Spleen (tissue), 7 donors: ENCODE data around the gene GRM5.

Experiments used
- CTCF ChIP-seq, 11 experiments: fragments of 200-600 bp in 7 of 11; fragments of 450-650 bp in 4 of 11; sonication (generic) in 4 of 11; IDR thresholded peaks in 8 of 11; conservative IDR thresholded peaks in 3 of 11; 1 replicate in 7 of 11; 2 replicates in 4 of 11; pipeline versions ENCODE4 v1.4.0 to v1.8.0; 2016 to 2021; ENCODE audit warnings: antibody characterized with exemption in 11 of 11, inconsistent platforms in 4 of 11, mild to moderate bottlenecking in 1 of 11
- POLR2A ChIP-seq, 3 donors: fragments of 450-650 bp; IDR thresholded peaks; one replicate each; pipeline ENCODE4 v1.5.1; 2017; ENCODE audit warnings: antibody characterized with exemption in 3 of 3, mild to moderate bottlenecking in 1 of 3
- donor health status: DM: no; HTN: no; CAD: no; lungs with moderate emphysema.
- donor health status: DM: no; HTN: no; CAD: no.
- donor health status: DM: no; HTN: no; CAD: no.

GRCh38 chr11:88543902-88544655, 521.7 kb downstream of the GRM5 start:
- TF ChIP-seq POLR2A (IDR thresholded peaks at IDR 0.05) (no peak), CTCF (IDR thresholded peaks at IDR 0.05 in 8 of 11, conservative IDR thresholded peaks at IDR 0.05 in 3 of 11) (peak; percentile 66 to 93 (median 80))
